ENCODE measurements around the gene ABLIM1. TPM values are rescaled to one million over a fixed set of nuclear protein-coding genes. Genes with fewer than 3 reads are reported as not detected.

Gene ABLIM1
- total and polyA plus RNA-seq, 2 of the 13 experiments (the other 11 are each of a cell fraction or from before 2014, with no cell fraction given), result 59.4 to 92.7 TPM

DNA sequence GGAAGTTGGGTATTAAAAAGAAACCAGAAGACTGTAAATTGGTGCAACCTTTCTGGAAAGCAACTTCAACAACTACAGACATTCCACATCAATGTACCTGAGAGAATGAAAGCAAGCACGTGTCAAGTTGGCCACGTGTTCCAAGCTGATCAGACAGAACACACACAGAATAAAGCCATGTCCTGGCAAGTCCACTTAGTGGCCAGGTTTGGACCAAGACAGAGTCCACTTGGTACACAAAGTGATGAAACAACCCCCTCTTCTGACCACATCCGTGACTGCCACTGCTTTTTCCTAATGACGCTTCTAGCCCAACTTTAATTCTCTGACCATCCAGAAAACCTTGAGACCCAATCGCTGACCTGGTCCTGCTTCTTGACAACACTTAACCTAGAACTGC lies 109.4 kb downstream of the ABLIM1 start (continued):
- no peak for TF ChIP-seq KDM3A (CRISPR knock-in tag; IDR thresholded peaks at IDR 0.05; ENCODE audit: low read depth)
- TF ChIP-seq SIN3B (IDR thresholded peaks at IDR 0.05; ENCODE audit: low read length), result no peak
- TF ChIP-seq ZNF34 (CRISPR knock-in tag; IDR thresholded peaks at IDR 0.05; ENCODE audit: borderline replicate concordance), result no peak
- TF ChIP-seq U2AF2 (IDR thresholded peaks at IDR 0.05; ENCODE audit: low read depth, low read length), result no peak
- TF ChIP-seq RAD21 (CRISPR knock-in tag; IDR thresholded peaks at IDR 0.05), result peak; percentile 94
- TF ChIP-seq MNT (IDR thresholded peaks at IDR 0.05), result peak; percentile 72
- TF ChIP-seq CC2D1A (CRISPR knock-in tag; IDR thresholded peaks at IDR 0.05), result no peak
- no peak for TF ChIP-seq ZNF839 (CRISPR knock-in tag; IDR thresholded peaks at IDR 0.05; ENCODE audit: borderline replicate concordance)
- TF ChIP-seq SALL2 (CRISPR knock-in tag; IDR thresholded peaks at IDR 0.05), result no peak
- TF ChIP-seq TFDP1 (CRISPR knock-in tag; IDR thresholded peaks at IDR 0.05; ENCODE audit: borderline replicate concordance), result peak; percentile 47; the same call in 1 of the 2 replicates
- 0 out of 2 replicates have a peak, but pooled peaks have one; percentile 23 for TF ChIP-seq FOSL2 (CRISPR knock-in tag; IDR thresholded peaks at IDR 0.05)
- TF ChIP-seq, protein P1, sequence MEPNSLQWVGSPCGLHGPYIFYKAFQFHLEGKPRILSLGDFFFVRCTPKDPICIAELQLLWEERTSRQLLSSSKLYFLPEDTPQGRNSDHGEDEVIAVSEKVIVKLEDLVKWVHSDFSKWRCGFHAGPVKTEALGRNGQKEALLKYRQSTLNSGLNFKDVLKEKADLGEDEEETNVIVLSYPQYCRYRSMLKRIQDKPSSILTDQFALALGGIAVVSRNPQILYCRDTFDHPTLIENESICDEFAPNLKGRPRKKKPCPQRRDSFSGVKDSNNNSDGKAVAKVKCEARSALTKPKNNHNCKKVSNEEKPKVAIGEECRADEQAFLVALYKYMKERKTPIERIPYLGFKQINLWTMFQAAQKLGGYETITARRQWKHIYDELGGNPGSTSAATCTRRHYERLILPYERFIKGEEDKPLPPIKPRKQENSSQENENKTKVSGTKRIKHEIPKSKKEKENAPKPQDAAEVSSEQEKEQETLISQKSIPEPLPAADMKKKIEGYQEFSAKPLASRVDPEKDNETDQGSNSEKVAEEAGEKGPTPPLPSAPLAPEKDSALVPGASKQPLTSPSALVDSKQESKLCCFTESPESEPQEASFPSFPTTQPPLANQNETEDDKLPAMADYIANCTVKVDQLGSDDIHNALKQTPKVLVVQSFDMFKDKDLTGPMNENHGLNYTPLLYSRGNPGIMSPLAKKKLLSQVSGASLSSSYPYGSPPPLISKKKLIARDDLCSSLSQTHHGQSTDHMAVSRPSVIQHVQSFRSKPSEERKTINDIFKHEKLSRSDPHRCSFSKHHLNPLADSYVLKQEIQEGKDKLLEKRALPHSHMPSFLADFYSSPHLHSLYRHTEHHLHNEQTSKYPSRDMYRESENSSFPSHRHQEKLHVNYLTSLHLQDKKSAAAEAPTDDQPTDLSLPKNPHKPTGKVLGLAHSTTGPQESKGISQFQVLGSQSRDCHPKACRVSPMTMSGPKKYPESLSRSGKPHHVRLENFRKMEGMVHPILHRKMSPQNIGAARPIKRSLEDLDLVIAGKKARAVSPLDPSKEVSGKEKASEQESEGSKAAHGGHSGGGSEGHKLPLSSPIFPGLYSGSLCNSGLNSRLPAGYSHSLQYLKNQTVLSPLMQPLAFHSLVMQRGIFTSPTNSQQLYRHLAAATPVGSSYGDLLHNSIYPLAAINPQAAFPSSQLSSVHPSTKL (CRISPR knock-in tag; IDR thresholded peaks at IDR 0.05), result peak; percentile 52; the same call in 1 of the 2 replicates
- TF ChIP-seq DMAP1 (CRISPR knock-in tag; IDR thresholded peaks at IDR 0.05), result peak; percentile 50; the same call in 1 of the 2 replicates
- TF ChIP-seq, protein P2, sequence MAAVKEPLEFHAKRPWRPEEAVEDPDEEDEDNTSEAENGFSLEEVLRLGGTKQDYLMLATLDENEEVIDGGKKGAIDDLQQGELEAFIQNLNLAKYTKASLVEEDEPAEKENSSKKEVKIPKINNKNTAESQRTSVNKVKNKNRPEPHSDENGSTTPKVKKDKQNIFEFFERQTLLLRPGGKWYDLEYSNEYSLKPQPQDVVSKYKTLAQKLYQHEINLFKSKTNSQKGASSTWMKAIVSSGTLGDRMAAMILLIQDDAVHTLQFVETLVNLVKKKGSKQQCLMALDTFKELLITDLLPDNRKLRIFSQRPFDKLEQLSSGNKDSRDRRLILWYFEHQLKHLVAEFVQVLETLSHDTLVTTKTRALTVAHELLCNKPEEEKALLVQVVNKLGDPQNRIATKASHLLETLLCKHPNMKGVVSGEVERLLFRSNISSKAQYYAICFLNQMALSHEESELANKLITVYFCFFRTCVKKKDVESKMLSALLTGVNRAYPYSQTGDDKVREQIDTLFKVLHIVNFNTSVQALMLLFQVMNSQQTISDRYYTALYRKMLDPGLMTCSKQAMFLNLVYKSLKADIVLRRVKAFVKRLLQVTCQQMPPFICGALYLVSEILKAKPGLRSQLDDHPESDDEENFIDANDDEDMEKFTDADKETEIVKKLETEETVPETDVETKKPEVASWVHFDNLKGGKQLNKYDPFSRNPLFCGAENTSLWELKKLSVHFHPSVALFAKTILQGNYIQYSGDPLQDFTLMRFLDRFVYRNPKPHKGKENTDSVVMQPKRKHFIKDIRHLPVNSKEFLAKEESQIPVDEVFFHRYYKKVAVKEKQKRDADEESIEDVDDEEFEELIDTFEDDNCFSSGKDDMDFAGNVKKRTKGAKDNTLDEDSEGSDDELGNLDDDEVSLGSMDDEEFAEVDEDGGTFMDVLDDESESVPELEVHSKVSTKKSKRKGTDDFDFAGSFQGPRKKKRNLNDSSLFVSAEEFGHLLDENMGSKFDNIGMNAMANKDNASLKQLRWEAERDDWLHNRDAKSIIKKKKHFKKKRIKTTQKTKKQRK (IDR thresholded peaks at IDR 0.05; ENCODE audit: low read length), result no peak
- TF ChIP-seq FOXA1 (IDR thresholded peaks at IDR 0.05), result no peak
- peak; percentile 26; the same call in 1 of the 2 replicates for TF ChIP-seq FOXA1 (CRISPR knock-in tag; IDR thresholded peaks at IDR 0.05)
- no peak for TF ChIP-seq GZF1 (CRISPR knock-in tag; IDR thresholded peaks at IDR 0.05)
- peak; percentile 28; the same call in 1 of the 2 replicates for TF ChIP-seq PRDM10 (CRISPR knock-in tag; IDR thresholded peaks at IDR 0.05; ENCODE audit: low read depth)

Measured in HepG2 (cell line).